ENCODE results near the gene CRYBA2.

CRYBA2 gene

GRCh38 chr2:218956039-218956438 lies 37.2 kb downstream of the CRYBA2 start:
- no peak for DNase-seq (ENCODE audit: low spot score)

- DNase-seq (ENCODE audit: low spot score) = no peak
These were observed 38.5 kb downstream of the CRYBA2 start for GRCh38 chr2:218954541-218955300.

- DNase-seq (ENCODE audit: low spot score) = no peak
These were observed 39.8 kb downstream of the CRYBA2 start for GRCh38 chr2:218953366-218953954.

- DNase-seq (ENCODE audit: low spot score) = no peak
These were observed 41.1 kb downstream of the CRYBA2 start for GRCh38 chr2:218952160-218952559.

GRCh38 chr2:218946621-218947020 lies 46.6 kb downstream of the CRYBA2 start:
- DNase-seq (ENCODE audit: low spot score) = no peak

- no peak for DNase-seq (ENCODE audit: low spot score)
These were observed 48.3 kb downstream of the CRYBA2 start for GRCh38 chr2:218944759-218945404.

Data from globus pallidus (tissue), 1 donor.